Body of pancreas (tissue), 4 donors: ENCODE results near the gene OPA3. TPM values are rescaled to one million over a fixed set of nuclear protein-coding genes. Genes with fewer than 3 reads are reported as not detected.

Experiments used
- ATAC-seq: fragments of 150-250 bp; one replicate; pipeline ENCODE4 v1.9.1; 2016
- DNase-seq, 4 donors: peaks; one replicate each; pipeline ENCODE4 v3.0.0-alpha.2; 2019
- H3K27ac ChIP-seq, 4 donors: fragments of 200-600 bp; sonication (generic); 1 replicate in 3 of 4; 2 replicates in 1 of 4; pipeline versions ENCODE4 v1.5.1 to v1.6.1; 2016 to 2019; ENCODE audit warnings: mild to moderate bottlenecking in 1 of 4, mixed read lengths in 1 of 4, moderate library complexity in 1 of 4
- H3K27me3 ChIP-seq, 2 donors: fragments of 200-600 bp; sonication (generic); one replicate each; pipeline ENCODE4 v1.6.0; 2016; ENCODE audit warnings: mild to moderate bottlenecking in 1 of 2
- H3K36me3 ChIP-seq, 2 donors: fragments of 200-600 bp; sonication (generic); replicated peaks in 1 of 2; 2 replicates each; pipeline ENCODE4 v1.5.1; 2016; ENCODE audit warnings: low read depth in 2 of 2; ENCODE audit not compliant: insufficient read depth in 1 of 2
- H3K4me1 ChIP-seq: fragments of 200-600 bp; sonication (generic); one replicate; pipeline ENCODE4 v1.6.0; 2016
- H3K4me3 ChIP-seq, 2 donors: fragments of 200-600 bp; sonication (generic); 1 replicate in 1 of 2; 2 replicates in 1 of 2; pipeline ENCODE4 v1.5.1; 2016 to 2019
- H3K9me3 ChIP-seq, 3 donors: fragments of 200-600 bp; sonication (generic); 1 replicate in 2 of 3; 2 replicates in 1 of 3; pipeline ENCODE4 v1.5.1; 2016
- POLR2A ChIP-seq, 3 donors: fragments of 450-650 bp; IDR thresholded peaks; one replicate each; pipeline ENCODE4 v1.6.1; 2016; ENCODE audit warnings: antibody characterized with exemption in 3 of 3, mild to moderate bottlenecking in 2 of 3
- WGBS, 2 donors: methylation state at CpG; one replicate each; pipeline ENCODE4 v1.1.5; 2017; 5-methylcytosine and 5-hydroxymethylcytosine counted together
- intact Hi-C: fragments of 100-400 bp; cut with DNase I; formaldehyde crosslinking; loops from one replicate; pipeline ENCODE4 v1.15.1; 2023
- total RNA-seq, 2 donors: library from RNA; depleted of rRNA; stranded (reverse); fragments of >200 nt; gene quantifications; one replicate each; pipeline ENCODE4 v1.1.0, GENCODE V29; 2016
- TF ChIP-seq, protein P1 (sequence below), 7 experiments: fragments of 450-650 bp in 4 of 7; fragments of 200-600 bp in 3 of 7; sonication (generic) in 3 of 7; IDR thresholded peaks; one replicate each; pipeline ENCODE4 v1.5.1; 2016 to 2019; ENCODE audit warnings: antibody characterized with exemption in 7 of 7

Gene OPA3
- total RNA-seq, 2 donors from 2014 or later = 4.2 to 22.7 TPM

DNA sequence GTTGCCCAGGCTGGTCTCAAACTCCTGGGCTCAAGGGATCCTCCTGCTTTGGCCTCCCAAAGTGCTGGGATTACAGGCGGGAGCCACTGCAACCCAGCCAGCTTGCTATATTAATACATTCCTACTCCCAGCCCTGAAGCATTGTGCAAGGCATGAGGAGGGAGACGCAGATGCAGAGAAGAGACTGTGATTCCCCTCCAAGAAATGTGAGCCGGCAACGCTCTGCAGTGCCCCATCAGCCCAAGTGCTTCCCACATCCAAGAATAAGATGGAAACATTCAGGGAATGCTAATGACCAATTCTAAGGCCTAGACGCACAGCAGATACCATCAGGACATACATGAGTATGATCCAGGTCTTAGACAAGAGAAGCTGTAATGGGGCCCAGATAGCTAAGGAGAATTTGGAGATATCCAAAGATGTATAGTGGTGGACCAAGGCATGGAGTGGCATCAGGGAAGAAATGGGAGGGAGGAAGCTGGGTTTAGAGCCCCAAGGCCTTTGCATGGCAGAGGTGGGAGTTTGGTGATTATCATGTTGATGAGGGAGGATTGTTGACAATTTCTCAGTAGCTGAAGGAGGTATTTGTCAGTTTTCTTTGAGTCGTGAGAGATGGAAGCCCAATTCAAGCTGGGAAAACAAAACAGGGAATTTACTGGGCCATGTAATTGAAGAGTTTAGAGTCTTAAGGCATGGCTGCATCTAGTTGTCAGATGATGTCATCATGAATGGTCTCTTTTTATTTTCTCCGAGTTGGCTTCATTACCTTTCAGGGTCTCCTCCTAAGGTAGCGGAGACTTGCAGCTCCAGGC, 83.5 kb downstream of the OPA3 start:
- WGBS, 2 donors = 82% methylated on average over 8 of the region's 8 CpGs
- intact Hi-C loops = no loop called here
- no peak overlapping the region for H3K27ac ChIP-seq
- no peak overlapping the region for H3K4me3 ChIP-seq
- peaks cover 37% of the 10 kb centered on the region for H3K4me1 ChIP-seq
- TF ChIP-seq, protein P1, sequence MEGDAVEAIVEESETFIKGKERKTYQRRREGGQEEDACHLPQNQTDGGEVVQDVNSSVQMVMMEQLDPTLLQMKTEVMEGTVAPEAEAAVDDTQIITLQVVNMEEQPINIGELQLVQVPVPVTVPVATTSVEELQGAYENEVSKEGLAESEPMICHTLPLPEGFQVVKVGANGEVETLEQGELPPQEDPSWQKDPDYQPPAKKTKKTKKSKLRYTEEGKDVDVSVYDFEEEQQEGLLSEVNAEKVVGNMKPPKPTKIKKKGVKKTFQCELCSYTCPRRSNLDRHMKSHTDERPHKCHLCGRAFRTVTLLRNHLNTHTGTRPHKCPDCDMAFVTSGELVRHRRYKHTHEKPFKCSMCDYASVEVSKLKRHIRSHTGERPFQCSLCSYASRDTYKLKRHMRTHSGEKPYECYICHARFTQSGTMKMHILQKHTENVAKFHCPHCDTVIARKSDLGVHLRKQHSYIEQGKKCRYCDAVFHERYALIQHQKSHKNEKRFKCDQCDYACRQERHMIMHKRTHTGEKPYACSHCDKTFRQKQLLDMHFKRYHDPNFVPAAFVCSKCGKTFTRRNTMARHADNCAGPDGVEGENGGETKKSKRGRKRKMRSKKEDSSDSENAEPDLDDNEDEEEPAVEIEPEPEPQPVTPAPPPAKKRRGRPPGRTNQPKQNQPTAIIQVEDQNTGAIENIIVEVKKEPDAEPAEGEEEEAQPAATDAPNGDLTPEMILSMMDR (IDR thresholded peaks at IDR 0.05) = no peak
- no peak for TF ChIP-seq POLR2A (IDR thresholded peaks at IDR 0.05)
- DNase-seq (no peak), ATAC-seq (no peak)
- H3K36me3 ChIP-seq = no peaks in the 10 kb centered on the region
- H3K27me3 ChIP-seq = no peaks in the 10 kb centered on the region
- H3K9me3 ChIP-seq = no peaks in the 10 kb centered on the region

DNA sequence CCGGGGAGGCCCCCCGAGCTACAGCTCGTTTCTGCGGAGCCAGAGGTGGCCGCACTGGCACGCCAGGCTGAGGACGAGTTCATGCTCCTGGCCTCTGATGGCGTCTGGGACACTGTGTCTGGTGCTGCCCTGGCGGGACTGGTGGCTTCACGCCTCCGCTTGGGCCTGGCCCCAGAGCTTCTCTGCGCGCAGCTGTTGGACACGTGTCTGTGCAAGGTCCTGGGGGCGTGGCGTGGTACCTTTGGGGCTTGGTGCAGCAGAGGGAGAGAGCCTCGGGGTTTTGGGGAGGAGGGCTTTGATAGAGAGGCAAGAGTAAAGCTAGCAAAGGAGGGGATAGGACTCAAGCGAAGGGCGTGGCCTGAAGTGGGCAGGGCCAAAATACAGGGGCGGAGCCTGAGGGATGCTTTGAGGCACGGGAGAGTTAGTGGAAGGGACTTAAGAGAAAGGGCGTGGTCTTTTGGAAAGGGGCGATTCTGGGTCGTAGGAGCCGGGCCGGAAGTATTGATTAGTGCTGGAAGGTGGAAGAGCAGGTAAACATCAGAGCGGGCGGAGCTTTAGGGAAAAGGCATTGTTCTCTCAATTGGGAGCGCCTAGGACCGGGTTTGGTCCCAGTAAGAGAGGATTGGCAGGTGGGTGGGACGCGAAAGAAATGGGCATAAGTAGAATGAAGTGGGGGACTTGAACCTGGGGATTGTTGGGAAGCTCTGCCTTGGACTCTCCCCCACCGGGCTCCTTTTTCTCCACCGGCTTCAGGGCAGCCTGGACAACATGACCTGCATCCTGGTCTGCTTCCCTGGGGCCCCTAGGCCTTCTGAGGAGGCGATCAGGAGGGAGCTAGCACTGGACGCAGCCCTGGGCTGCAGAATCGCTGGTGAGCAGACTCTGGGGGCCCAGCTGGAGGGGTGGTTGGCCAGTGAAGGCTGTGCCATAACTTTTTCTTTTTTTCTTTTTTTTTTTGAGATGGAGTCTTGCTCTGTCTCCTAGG, 85.1 kb downstream of the OPA3 start:
- Histone ChIP-seq H3K27ac (no peak overlapping the region), H3K4me1 (peaks cover 31% of the 10 kb centered on the region), H3K36me3 (no peaks in the 10 kb centered on the region), H3K27me3 (no peaks in the 10 kb centered on the region), H3K9me3 (no peaks in the 10 kb centered on the region), H3K4me3 (no peak overlapping the region)
- peak in 3 of 4 donors; percentile 40 to 48 (median 44) for DNase-seq
- 13 to 14% methylated on average over 26 to 37 of the region's 37 CpGs for WGBS, 2 donors
- no peak for ATAC-seq
- TF ChIP-seq, protein P1 (IDR thresholded peaks at IDR 0.05) = no peak
- TF ChIP-seq POLR2A (IDR thresholded peaks at IDR 0.05) = no peak
- intact Hi-C loops = no loop called here

DNA sequence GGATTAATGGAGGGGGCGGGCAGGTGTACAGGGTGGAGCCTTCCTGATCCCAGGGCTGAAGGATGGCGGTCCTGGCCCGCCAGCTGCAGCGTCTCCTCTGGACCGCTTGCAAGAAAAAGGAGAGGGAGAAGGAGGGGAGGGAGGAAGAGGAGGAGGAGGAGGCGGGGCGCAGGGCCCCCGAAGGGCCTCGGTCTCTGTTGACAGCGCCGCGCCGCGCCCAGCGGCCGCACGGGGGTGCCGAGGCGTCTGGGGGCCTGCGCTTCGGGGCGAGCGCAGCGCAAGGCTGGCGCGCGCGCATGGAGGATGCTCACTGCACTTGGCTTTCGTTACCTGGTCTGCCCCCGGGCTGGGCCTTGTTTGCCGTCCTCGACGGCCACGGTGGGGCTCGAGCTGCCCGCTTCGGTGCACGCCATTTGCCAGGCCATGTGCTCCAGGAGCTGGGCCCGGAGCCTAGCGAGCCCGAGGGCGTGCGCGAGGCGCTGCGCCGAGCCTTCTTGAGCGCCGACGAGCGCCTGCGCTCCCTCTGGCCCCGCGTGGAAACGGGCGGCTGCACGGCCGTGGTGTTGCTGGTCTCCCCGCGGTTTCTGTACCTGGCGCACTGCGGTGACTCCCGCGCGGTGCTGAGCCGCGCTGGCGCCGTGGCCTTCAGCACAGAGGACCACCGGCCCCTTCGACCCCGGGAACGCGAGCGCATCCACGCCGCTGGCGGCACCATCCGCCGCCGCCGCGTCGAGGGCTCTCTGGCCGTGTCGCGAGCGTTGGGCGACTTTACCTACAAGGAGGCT, 86.0 kb downstream of the OPA3 start, which contains the start of gene PPM1N:
Gene PPM1N, plus strand, starts transcription at position 33 of the 785 bp plus-strand sequence. Its CDS starts 30 bp downstream, at position 63.
- intact Hi-C loops = no loop called here
- ATAC-seq (no peak), DNase-seq (no peak)
- Histone ChIP-seq H3K36me3 (no peaks in the 10 kb centered on the region), H3K4me1 (peaks cover 31% of the 10 kb centered on the region), H3K27ac (no peak within 1 kb of the TSS), H3K4me3 (no peak within 1 kb of the TSS), H3K27me3 (no peaks in the 10 kb centered on the region), H3K9me3 (no peaks in the 10 kb centered on the region)
- TF ChIP-seq, protein P1 (IDR thresholded peaks at IDR 0.05) = no peak
- no peak for TF ChIP-seq POLR2A (IDR thresholded peaks at IDR 0.05)
- 3 to 10% methylated on average over 7 to 88 of the region's 89 CpGs for WGBS, 2 donors

DNA sequence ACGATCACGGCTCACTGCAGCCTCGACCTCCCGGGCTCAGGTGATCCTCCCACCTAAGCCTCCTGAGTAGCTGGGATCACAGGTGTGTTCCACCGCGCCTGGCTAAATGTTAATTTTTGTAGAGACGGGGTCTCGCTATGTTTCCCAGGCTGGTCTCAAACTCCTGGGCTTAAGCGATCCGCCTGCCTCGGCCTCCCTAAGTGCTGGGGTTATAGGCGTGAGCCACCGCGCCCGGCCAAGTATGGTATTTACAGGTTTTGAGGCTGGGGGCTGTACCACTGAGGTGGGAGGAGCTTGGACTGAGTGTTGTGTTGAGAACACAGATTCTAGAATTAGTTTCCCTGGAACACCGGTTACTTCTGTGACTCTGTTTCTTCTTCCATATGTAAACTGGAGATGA, 86.8 kb downstream of the OPA3 start:
- 27 to 29% methylated on average over 1 to 15 of the region's 16 CpGs for WGBS, 2 donors
- Histone ChIP-seq H3K4me3 (no peak overlapping the region), H3K4me1 (peaks cover 32% of the 10 kb centered on the region), H3K27me3 (no peaks in the 10 kb centered on the region), H3K27ac (no peak overlapping the region), H3K9me3 (no peaks in the 10 kb centered on the region), H3K36me3 (no peaks in the 10 kb centered on the region)
- DNase-seq (no peak), ATAC-seq (no peak)
- intact Hi-C loops = no loop called here
- TF ChIP-seq POLR2A (IDR thresholded peaks at IDR 0.05) = no peak
- TF ChIP-seq, protein P1 (IDR thresholded peaks at IDR 0.05) = no peak
